Stimulated activated CD8-positive, alpha-beta memory T cell treated with anti-CD3 and anti-CD28 coated beads, Interleukin-12 subunit alpha, Interleukin-12 subunit beta, amount 100 ng/mL, for 24 hours (primary cell): ENCODE data around the gene SIL1.

Experiments
- DNase-seq: peaks from one replicate; pipeline ENCODE4 v3.0.0-alpha.2; 2020; ENCODE audit errors: extremely low read depth

Gene SIL1

DNA sequence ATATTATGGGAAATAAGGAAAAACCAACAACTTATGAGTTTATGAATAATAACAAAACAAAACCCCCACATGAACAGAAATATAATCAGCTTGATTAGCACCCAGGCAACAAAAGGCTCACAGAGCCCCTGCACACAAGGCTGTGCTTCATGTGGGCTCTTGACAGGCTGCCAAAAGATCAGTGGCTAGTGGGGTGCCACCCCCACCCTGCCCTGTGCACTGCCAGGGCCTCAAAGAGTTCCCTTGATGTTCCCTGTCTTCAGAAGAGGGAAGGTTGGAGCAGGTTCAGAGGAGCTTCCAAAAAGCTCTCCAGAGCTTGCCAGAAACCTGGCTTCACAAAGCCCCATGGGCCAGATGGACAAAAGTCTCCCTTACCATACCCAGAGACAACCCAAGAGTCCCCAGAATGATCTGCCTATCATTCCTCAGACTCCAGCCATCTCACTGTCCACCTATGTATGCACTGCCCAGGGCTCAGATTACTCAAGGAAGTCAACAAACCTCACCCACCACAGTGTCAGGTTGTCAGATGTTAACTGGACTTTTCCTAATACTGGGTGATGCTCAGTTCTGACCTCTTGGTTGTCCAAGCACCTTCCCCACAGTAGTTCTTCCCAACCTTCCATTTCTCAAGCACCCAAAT is 87.5 kb downstream of the SIL1 start:
- no peak for DNase-seq

DNA sequence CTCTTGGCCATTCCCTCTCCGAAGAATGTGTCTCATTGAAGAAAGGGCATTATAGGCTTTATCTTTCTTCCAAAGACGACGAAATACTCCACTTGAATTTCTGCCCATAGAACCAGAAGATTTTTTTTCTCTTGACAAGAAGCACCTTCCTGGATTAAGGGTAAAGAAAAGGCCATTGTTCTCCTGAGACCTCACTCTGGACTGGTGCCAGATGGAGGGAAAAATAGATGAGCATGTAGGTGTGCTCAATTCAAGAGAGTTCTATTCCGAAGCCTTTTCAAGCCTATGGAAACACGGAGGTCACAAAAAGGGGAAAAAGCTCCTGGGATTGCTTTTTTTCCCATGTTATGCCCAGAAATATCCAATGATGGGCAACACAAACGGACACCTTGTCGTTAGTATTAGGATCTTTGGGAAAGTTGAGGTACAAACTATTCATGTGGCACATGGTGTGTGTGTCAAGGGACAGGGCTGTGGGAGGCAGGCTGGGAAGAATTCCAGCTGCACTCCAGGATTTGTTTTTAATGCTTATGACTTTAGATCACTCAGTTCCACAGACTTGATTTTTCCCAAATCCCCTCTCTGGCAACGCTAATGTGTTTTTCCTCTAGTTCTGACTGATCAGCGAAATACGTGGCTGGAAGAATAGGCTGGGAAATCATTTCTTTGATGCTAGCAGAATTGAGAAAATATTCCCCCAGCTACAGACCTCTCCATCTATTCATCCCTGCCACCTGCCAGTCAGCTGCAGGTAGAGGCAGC is 89.9 kb downstream of the SIL1 start:
- DNase-seq: no peak

DNA sequence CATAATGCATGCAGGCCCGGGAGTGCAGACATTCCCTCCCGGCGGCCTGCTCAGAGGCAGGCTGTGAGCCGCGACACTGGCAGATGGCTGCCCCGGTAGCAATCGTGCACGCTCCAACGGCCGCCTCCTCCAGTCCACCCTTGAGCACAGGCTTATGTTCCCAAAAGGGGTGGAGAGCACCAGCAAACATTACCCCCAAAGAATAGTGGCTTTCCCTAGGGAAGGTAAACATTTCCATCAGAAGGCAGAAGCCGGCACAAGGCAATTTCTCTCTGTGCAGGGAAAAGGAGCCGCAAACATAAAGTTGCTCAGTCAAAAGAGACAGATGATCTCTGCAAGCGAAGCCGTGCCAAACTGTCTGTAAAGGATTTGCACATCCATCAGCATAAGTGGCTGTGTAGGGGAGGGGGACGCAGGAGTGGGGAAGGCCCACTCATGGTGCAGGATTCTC is 92.5 kb downstream of the SIL1 start:
- no peak for DNase-seq

DNA sequence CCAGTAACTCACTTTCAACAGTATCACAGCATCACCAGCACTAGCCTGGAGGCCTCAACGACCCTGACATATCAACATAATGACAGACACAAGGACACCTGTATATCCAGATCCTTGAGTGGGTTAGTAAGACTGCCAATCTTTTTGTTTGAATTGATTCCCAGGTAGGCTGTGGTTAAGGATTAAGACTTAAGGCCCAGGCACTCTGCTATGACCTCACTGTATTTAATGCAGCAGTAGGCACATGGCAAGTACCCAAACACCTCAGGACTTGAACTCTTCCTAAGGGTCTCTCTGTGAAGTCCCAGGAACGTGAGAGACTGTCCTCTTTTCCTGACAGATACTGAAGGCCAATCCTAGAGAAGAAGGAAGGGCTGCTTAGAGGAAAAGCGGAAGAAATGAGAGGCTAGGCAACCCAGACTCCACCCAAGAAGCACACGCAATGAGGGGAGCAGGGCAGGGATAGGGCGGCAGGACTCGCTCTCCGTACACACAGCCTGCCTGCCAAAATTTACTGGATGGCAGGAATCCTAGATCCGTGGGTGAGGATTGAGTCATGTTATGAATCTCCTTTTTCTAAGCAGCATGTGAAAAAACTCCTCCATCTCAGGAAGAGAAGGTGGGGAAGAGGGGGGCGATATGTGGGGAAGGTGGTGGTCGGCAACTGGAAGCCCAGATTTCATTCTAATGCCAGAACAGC is 93.4 kb downstream of the SIL1 start:
- no peak for DNase-seq

DNA sequence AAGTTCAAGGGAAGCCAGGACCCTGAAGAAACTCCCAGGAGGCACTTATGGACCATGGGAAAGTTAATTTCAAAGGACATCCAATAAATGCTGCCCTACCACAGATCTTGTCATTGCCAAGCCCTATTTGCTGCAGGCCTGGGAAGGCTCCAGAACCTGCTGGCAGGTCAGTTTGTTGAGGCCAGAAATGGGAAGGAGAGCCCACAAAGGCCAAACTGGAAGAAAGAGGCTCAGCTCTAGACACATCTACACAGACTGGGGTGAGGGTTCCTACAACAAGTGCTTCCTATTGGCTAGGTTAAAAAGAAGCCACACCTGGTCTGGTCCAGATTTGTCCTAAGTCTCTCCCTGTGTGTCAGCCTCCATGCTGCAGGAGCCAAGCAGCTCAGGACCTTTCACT is 94.4 kb downstream of the SIL1 start:
- DNase-seq: no peak

DNA sequence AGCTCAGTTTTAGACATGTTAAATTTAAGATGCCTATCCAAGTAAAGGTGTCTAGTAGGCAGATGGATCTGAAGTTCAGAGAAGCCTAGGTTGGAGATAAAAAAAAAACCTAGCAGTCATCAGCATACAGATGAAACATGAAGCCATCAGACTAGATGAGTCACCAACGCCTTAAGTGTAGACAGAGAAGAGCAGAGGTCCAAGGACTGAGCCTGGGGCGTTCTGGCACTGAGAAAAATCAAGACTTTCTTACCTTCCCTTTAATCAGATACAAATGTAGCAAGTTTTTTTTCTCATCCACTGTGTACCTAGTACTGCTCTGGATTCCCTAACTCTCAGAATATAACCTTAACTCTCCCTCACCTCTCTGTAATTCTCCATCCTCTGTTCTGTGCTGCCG is 97.3 kb downstream of the SIL1 start:
- DNase-seq: no peak

DNA sequence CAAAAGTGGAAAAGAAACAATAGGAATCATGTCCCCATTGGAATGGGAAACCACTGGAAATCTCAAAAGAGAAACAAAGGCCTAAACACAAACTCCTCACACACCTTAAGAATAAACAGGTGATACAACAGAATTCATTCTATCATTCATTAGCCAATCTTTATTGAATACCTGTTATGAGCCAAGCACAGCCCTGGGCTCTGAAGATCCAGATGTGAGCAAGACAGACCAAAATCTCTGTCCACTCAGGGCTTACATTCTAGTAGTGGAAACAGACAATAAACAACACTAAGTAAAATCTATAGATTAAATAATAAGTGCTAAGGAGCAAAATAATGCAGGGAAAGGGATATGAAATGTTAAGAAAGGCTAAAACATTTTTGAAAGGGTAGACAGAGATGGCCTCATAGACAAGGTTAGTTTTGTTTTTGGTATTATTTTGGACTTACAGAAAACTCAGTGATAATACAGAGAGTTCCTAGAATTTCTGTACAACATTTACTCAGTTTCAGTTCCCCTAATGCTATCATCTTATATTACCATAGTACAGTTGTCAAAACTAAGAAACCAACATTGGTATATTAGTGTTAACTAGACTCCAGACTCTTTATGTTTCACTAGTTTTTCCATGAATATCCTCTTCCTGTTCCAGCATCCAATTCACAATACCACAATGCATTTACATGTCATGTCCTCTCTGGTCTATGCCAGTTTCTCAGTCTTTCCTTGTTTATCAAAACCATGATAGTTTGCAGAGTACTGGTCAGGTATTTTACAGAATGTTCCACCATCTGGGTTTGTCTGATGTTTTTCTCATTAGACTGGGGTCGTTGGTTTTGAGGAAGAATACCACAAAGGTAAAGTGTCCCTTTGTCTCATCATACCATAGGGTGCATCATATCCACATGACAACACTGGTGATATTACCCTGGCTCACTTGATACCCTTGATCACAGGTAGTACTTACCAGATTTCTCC is 103.7 kb downstream of the SIL1 start:
- no peak for DNase-seq

DNA sequence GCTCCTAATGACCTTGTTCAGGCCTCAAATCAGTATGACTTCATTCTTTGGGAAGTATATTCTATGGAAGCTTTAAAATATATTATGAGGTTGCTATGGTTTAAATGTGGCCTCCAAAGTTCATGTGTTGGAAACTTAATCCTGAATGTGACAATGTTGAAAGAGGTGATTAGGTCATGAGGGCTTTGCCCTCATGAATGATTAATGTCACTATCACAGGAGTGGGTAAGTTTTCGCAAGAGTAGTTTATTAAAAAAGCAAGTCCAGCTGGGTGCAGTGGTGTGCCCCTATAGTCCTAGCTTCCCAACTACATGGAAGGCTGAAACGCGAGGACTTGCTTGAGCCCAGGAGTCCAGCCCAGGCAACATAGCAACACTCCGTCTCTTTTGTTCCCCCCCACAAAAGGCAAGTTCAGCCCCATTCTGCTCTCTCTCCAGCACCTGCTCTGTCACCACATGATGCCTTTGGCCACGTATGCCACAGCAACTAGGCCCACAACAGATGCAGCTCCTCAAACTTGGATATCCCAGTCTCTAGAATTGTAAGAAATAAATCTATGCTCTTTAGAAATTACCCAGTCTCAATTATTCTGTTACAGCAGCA is 105.3 kb downstream of the SIL1 start:
- no peak for DNase-seq

DNA sequence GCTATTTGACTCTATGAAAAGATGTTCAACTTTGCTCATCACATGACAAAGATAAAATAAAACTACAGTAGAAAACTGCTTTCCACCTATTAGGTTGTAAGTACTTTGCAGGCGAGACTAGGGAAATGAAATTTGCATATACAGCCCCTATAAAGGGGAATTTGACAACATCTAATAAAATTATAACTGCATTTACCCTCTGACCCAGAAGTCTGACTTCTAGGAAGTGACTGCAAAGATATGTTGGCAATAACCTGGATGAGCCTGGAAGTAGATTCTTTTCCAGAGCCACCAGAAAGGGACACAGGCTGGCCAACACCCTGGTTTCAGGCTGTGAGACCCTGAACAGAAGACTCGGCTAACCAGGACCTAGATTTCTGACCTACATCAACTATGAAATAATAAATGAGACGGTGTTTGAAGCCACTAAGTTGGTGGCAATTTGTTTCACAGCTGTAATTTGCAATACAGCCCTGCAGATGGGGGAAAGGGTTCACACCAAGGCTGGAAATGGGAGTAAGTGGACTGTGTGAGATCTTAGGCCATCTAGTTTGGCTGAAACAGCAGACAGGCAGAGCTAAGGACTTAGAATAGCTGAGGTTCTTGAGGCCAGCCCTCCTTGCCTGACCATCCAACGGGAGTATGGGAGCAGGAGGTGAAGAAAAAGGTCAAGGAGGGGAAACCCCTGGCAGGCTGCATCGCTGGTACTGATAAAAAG is 106.6 kb downstream of the SIL1 start:
- no peak for DNase-seq

DNA sequence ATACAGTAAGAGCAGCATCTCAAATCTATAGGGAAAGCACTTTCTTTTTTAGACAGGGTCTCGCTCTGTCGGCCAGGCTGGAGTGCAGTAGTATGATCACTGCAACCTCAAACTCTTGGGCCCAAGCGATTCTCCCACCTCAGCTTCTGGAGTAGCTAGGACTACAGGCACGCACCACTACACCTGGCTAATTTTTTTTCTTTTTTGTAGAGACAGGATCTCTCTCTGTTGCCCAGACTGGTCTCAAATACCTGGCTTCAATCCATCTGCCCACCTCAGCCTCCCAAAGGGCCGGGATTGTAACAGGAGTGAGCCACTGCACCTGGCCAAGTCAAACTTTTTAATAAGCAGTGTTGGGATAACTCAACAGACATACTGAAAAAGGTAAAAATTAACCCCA is 107.6 kb downstream of the SIL1 start:
- DNase-seq: no peak

DNA sequence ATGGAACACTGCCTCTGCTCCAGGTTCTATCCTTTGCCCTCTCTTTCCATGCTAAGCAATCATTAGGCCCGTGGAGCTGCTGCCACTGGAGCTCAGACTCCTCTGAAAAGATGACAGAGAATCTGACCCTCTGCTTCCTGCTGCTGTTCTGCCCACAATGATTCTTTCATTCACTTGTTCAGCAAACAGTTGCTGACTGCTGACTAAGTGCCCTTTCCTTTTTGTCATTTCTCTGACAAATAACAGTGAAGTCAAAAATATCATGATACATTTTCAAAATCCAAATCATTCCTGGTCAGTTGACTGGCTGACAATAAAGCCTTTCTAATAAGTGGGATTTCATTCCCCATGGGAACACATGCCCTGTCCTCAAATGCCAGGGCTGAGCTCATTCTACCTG is 110.1 kb downstream of the SIL1 start:
- DNase-seq: no peak

DNA sequence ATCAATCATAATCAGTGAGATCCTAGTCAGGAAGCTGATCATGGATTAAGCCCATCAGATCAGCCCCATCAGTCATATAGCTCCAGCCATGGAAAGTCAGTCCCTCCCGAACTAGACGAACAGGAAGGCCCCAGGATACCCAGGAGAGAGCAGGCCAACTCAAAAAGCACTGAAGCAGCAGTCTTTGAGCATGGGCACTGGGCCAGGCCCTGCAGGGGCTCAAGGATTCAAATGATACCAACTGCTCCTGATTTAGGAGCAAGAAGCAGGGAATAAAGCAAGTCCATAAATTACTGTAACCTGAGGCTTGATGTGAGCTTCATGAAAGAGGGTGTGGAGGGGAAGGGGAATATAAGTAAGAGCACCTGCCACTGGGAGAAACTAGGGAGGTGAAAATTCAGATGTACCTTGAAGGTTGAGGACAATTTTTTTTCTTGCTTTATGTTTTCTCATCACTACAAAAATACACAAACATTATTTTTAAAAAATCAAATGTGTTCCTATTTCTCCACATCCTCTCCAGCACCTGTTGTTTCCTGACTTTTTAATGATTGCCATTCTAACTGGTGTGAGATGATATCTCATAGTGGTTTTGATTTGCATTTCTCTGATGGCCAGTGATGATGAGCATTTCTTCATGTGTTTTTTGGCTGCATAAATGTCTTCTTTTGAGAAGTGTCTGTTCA is 115.2 kb downstream of the SIL1 start:
- no peak for DNase-seq

DNA sequence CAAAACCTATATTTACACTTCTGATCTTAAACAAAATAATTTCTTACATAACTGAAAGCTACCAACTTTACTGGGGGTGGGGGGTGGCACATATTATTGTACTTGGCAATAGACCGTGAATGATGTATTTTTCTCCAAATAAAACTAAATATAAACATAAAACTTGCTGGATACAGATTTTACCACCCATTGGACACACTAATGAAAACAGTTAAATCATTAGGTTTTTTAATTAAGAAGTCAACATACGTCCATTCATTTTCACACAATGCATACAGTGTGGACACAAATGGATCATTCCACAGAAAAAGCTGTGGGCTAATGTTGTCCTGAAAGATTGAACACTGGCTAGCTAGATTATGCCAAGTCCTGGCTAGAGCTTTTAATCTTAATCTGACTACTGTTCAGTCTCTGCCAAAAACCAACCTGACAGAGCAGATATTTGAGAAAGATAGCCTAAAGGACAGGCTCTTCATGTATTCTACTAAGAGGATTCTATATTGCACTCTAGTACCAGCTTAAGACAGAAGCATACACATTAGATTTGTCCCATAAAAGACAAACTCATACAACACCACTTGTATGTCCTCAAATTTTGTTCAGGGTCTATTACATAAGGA is 118.1 kb downstream of the SIL1 start:
- no peak for DNase-seq

DNA sequence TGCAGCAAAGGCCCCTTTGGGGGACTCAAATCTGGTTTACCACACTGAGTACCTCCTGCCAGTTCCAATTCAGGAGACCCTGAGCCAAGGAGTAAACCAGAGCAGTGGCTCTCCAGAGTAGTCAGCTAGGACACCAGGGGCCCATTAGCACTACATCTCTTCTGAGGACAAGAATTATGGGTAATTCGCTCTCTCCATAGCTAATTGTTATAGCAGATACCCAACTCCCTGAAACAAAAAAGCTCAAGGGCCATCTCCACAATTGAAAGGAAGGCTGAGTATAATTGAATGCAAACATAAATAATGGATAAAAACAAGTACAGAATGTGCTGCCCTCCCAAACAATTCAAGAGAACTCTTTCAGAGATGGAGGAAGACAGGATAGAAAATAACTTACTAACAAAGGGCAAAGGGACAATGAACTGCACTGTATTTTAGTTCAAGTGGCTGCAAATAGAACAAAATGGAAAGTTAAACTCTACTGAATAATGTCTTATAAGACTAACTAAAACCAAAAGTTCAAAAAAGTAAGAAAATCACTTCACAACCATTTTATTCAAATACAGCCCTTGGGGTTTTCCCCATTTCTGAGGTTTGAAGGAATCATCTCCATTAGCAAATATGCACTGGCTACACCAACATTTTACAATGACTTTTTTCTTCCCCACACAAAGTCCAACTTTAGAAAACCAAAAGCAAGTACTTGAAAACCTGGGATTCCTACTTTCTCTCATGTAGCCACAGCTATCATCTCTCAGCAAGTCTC is 118.8 kb downstream of the SIL1 start:
- no peak for DNase-seq

DNA sequence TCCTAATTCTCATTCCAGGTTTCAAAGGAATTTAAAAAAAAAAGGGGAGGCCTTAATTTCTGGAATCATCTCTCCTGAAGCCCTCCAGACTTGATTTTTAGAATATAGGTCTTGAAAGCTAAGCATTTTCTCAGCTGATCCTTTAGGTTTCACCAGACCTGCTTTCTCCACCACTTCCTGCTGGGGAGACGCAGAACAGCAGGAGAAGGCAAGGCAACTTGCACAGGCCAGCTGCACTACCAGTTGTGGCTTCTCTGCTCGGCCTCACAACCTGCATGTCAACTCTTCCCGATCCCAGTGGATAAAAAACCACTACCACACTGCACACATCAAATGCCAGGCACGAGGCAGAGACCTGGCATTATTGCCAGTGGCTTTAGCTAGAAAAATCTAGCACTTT is 119.8 kb downstream of the SIL1 start:
- DNase-seq: no peak

DNA sequence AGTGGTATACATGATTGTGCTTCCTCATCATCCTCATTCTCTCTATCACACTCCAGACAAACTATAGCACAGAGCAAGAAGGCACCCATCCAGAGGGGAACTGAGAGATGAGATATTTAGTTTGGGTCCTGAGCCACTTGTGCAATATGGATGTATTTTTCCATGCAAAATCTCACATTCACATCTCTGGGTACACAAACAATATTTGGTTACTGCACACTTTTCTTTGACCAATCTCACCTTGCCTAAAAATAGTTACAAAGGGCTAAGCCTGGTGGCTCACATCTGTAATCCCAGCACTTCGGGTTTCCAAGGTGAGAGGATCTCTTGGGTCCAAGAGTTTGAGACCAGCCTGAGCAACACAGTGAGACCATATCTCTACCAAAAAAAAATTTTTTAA is 120.3 kb downstream of the SIL1 start:
- no peak for DNase-seq

DNA sequence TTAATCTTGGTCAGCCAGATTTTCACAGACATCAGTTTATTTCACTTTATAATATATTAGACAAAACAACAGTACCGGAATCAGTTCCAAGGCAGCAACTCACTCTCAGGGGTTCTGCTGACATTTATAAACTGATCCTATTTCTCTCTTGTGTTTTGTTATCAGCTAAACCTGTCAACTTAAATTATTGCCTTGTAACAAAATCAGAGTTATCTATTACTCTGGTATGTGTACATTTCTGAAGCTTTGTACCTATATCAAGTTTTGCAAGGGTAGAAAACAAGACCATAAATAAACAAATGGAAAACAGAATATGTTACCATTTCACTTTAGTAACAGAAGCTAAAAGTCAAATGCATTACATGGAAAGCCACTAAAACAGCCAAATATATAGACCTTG is 122.1 kb downstream of the SIL1 start:
- DNase-seq: no peak

DNA sequence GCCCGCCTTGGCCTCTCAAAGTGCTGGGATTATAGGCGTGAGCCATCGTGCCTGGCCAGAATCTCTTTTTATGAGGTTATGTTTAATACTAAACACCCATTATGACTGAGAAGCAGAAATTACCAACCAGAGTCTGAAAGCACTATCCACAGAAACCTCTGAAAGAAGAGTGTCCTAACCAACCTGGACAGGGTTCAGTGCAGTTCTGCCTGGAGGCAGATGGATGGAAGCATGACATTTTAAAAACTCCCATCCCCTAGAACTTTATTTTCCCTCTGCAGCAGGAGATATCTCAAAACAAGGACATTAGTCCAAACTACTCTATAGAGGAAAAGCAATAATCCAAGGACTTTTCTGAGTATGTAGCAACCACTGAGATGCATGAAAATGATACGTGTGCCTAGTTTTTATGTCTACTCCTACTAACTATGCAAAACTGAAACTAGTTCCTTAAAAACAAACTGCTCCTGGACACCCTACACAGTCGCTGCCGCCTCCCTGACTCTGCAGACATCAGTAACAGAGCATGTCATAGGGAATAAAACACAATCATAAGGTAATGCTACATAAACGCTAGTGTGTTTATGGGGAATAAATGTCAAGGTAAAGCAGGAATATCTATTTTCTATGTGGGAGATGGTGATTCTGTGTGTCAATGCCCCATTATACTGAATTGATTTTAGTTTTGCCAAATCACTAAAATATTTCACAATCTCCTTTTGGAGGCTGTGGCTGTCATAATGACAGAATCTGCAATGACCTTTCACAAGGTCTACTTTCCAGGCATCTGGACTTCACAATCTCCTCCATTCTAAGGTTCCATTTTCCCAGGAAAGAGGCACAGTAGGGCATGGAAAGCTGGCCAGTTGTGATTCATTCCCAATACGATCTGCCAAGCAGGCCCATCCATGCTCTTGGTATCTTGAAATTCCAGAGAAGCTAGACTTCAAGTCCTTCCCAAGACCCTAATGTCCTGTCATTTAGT is 122.8 kb downstream of the SIL1 start:
- no peak for DNase-seq
